ENCODE measurements around the gene PI4KA.
"Not testable (repeated sequence)": the region's sequence is repeated elsewhere in the genome, so short reads cannot be mapped to it uniquely, and the experiment has no call there.

Gene PI4KA

GRCh38 chr22:20771918-20772625 lies 86.5 kb downstream of the PI4KA start:
- no peak for FAIRE-seq
- DNase-seq (ENCODE audit: insufficient read length), result no peak
- TF ChIP-seq POLR2A (IDR thresholded peaks at IDR 0.05; ENCODE audit: low read depth, low read length) (no peak), POLR2AphosphoS5 (IDR thresholded peaks at IDR 0.05; ENCODE audit: low read depth, low read length) (no peak)

- DNase-seq (ENCODE audit: insufficient read length); FAIRE-seq: not testable (repeated sequence)
These were observed 89.2 kb downstream of the PI4KA start for GRCh38 chr22:20769496-20769826.

DNA sequence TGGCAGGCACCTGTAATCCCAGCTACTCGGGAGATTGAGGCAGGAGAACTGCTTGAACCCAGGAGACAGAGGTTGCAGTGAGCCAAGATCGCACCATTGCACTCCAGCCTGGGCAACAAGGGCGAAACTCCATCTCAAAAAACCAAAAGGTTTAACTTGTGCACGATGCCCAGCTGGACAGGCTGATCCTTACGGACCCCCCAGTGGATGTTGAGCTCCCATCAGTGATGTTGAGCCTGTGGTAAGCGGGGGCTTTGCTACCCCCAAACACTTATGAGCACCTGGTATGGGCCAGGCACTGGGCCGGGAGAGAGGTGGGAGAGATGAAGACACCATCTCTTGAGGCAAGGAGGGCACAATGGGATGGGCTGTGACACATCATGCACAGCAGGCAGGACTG lies 92.1 kb downstream of the PI4KA start:
- DNase-seq (ENCODE audit: insufficient read length) (no peak), FAIRE-seq (no peak)
- TF ChIP-seq TAF1 (IDR thresholded peaks at IDR 0.05; ENCODE audit: borderline replicate concordance, low read depth, low read length), result no peak
- no peak for TF ChIP-seq POLR2A (IDR thresholded peaks at IDR 0.05; ENCODE audit: low read depth, low read length)
- TF ChIP-seq POLR2AphosphoS5 (IDR thresholded peaks at IDR 0.05; ENCODE audit: low read depth, low read length), result no peak

DNA sequence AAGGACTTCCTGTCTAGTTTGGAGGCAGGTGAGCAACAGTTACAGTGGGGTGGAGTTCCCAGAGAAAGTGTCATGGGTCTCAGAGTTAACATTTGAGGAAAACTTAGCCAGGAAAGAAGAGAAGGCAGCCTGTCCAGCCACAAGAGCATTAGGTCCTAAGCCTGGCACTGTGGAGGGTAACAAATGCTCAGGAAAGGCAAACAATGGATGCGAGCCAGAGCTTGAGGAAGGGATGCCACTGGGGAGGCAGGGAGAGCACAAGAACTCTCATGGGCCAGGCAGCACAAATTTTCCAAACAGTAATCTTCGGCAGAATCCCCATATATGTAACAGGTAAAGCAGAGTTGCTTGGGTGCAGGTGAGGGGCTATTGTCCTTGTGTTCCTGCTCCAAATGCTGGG lies 92.7 kb downstream of the PI4KA start:
- TF ChIP-seq POLR2AphosphoS5 (IDR thresholded peaks at IDR 0.05; ENCODE audit: low read depth, low read length) (no peak), POLR2A (IDR thresholded peaks at IDR 0.05; ENCODE audit: low read depth, low read length) (no peak), TAF1 (IDR thresholded peaks at IDR 0.05; ENCODE audit: borderline replicate concordance, low read depth, low read length) (no peak)
- no peak for DNase-seq (ENCODE audit: insufficient read length)
- no peak for FAIRE-seq

- TF ChIP-seq POLR2A (IDR thresholded peaks at IDR 0.05; ENCODE audit: low read depth, low read length) (no peak), POLR2AphosphoS5 (IDR thresholded peaks at IDR 0.05; ENCODE audit: low read depth, low read length) (no peak)
- FAIRE-seq, result no peak
- no peak for DNase-seq (ENCODE audit: insufficient read length)
These were observed 93.9 kb downstream of the PI4KA start for GRCh38 chr22:20764729-20765128.

- no peak for TF ChIP-seq TAF1 (IDR thresholded peaks at IDR 0.05; ENCODE audit: borderline replicate concordance, low read depth, low read length)
- no peak for FAIRE-seq
- no peak for DNase-seq (ENCODE audit: insufficient read length)
These were observed 94.2 kb downstream of the PI4KA start for GRCh38 chr22:20764471-20764720.

- TF ChIP-seq TAF1 (IDR thresholded peaks at IDR 0.05; ENCODE audit: borderline replicate concordance, low read depth, low read length) (no peak), POLR2A (IDR thresholded peaks at IDR 0.05; ENCODE audit: low read depth, low read length) (no peak), POLR2AphosphoS5 (IDR thresholded peaks at IDR 0.05; ENCODE audit: low read depth, low read length) (no peak)
- no peak for DNase-seq (ENCODE audit: insufficient read length)
- no peak for FAIRE-seq
These were observed 94.8 kb downstream of the PI4KA start for GRCh38 chr22:20763630-20764470.

- FAIRE-seq (no peak), DNase-seq (ENCODE audit: insufficient read length) (no peak)
- TF ChIP-seq POLR2A (IDR thresholded peaks at IDR 0.05; ENCODE audit: low read depth, low read length) (no peak), POLR2AphosphoS5 (IDR thresholded peaks at IDR 0.05; ENCODE audit: low read depth, low read length) (no peak), TAF1 (IDR thresholded peaks at IDR 0.05; ENCODE audit: borderline replicate concordance, low read depth, low read length) (no peak)
These were observed 96.3 kb downstream of the PI4KA start for GRCh38 chr22:20762233-20762796.

DNA sequence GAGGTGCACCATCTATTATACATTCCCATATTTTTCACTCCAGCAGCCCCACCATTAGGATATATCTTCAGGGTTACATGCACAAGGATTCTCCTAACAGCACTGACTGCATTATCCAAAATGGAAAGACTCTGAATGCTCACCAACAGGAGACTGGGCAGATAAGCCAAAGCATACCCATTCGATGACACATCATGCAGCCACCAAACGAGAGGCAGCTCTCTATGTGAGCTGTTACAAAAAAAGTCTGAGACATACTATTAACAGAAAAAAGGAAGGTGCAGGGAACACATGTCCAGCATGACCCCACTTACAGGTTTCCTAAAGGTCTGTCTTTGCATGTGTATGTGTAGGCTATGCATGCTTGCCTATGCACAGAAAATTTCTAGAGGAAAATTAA lies 97.1 kb downstream of the PI4KA start:
- TF ChIP-seq POLR2A (IDR thresholded peaks at IDR 0.05; ENCODE audit: low read depth, low read length) (no peak), TAF1 (IDR thresholded peaks at IDR 0.05; ENCODE audit: borderline replicate concordance, low read depth, low read length) (no peak), POLR2AphosphoS5 (IDR thresholded peaks at IDR 0.05; ENCODE audit: low read depth, low read length) (no peak)
- FAIRE-seq (no peak), DNase-seq (ENCODE audit: insufficient read length) (no peak)

DNA sequence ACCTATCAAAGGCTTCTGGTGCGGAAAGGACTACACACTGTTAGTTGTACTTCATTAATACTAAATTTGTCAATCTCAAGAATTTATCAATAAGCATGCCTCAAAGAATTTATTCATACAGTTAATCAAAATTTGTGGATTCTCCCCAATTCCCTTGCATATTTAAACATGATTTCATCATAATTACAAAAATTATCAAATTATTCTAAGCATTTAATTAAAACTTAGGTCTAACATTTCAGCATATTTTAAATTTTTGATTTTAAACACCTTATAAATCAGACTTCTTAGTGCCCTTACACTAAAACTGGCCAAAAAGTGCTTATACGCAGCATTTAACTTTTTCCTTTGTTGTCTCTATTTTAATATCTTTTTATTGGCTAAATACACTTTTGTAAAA lies 98.5 kb downstream of the PI4KA start:
- DNase-seq (ENCODE audit: insufficient read length) (no peak), FAIRE-seq (no peak)
- TF ChIP-seq TAF1 (IDR thresholded peaks at IDR 0.05; ENCODE audit: borderline replicate concordance, low read depth, low read length), result no peak
- no peak for TF ChIP-seq POLR2AphosphoS5 (IDR thresholded peaks at IDR 0.05; ENCODE audit: low read depth, low read length)

DNA sequence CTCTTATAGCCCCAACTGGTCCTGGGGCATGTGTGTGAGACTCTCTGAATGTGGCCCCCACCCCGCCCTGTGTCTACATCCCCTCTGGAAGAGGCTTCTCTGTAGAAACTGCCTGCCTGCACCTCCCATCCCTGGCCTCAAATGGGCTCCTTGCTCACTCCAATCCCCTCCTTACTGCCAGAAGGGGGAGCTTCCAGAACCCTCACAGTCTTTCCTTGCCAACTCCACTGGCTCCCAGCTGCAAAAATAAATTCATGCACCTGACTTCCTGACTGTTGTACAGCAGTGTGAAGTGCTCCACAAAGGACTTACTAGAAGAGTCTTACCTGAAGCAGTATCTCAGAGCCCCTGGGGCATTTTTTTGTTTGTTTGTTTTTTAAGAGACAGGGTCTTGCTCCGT lies 99.9 kb downstream of the PI4KA start:
- no peak for FAIRE-seq
- TF ChIP-seq TAF1 (IDR thresholded peaks at IDR 0.05; ENCODE audit: borderline replicate concordance, low read depth, low read length) (no peak), POLR2AphosphoS5 (IDR thresholded peaks at IDR 0.05; ENCODE audit: low read depth, low read length) (no peak), POLR2A (IDR thresholded peaks at IDR 0.05; ENCODE audit: low read depth, low read length) (no peak)
- no peak for DNase-seq (ENCODE audit: insufficient read length)

GRCh38 chr22:20756846-20757245 lies 101.8 kb downstream of the PI4KA start:
- TF ChIP-seq POLR2A (IDR thresholded peaks at IDR 0.05; ENCODE audit: low read depth, low read length) (no peak), POLR2AphosphoS5 (IDR thresholded peaks at IDR 0.05; ENCODE audit: low read depth, low read length) (no peak), TAF1 (IDR thresholded peaks at IDR 0.05; ENCODE audit: borderline replicate concordance, low read depth, low read length) (no peak)
- DNase-seq (ENCODE audit: insufficient read length) (no peak), FAIRE-seq (no peak)

Data from GM12892 (cell line).